Thyroid gland (tissue), 4 donors: ENCODE data around the gene DLG2. TPM values are rescaled to one million over a fixed set of nuclear protein-coding genes. Genes with fewer than 3 reads are reported as not detected.

Experiments used
- DNase-seq, 2 donors: peaks; one replicate each; pipeline ENCODE4 v3.0.0-alpha.2; 2019
- H3K27ac ChIP-seq, 3 donors: fragments of 200-600 bp; sonication (generic); 1 replicate in 2 of 3; 2 replicates in 1 of 3; pipeline ENCODE4 v1.5.1; 2016 to 2019; ENCODE audit warnings: mild to moderate bottlenecking in 1 of 3, moderate library complexity in 1 of 3
- H3K27me3 ChIP-seq: fragments of 200-600 bp; sonication (generic); one replicate; pipeline ENCODE4 v1.5.1; 2019
- H3K36me3 ChIP-seq, 2 donors: fragments of 200-600 bp; sonication (generic); one replicate each; pipeline ENCODE4 v1.5.1; 2016 to 2019
- H3K4me1 ChIP-seq, 2 donors: fragments of 200-600 bp; sonication (generic); one replicate each; pipeline ENCODE4 v1.5.1; 2017 to 2019
- H3K4me3 ChIP-seq, 3 donors: fragments of 200-600 bp; sonication (generic); replicated peaks in 1 of 3; 1 replicate in 2 of 3; 2 replicates in 1 of 3; pipeline ENCODE4 v1.5.1; 2016; ENCODE audit warnings: mild to moderate bottlenecking in 1 of 3
- H3K9me3 ChIP-seq: fragments of 200-600 bp; sonication (generic); one replicate; pipeline ENCODE4 v1.5.1; 2017
- CTCF ChIP-seq, 6 experiments: fragments of 200-600 bp in 3 of 6; fragments of 450-650 bp in 3 of 6; sonication (generic) in 3 of 6; IDR thresholded peaks; one replicate each; pipeline ENCODE4 v1.5.1; 2016 to 2019; ENCODE audit warnings: antibody characterized with exemption in 6 of 6, mild to moderate bottlenecking in 2 of 6, inconsistent platforms in 1 of 6, moderate library complexity in 1 of 6
- POLR2A ChIP-seq, 2 donors: fragments of 450-650 bp; IDR thresholded peaks; one replicate each; pipeline ENCODE4 v1.6.1; 2017; ENCODE audit warnings: antibody characterized with exemption in 2 of 2, mild to moderate bottlenecking in 2 of 2, moderate library complexity in 1 of 2
- WGBS, 2 donors: methylation state at CpG; one replicate each; pipeline ENCODE4 v1.1.5; 2017; 5-methylcytosine and 5-hydroxymethylcytosine counted together
- intact Hi-C: fragments of 100-400 bp; cut with DNase I; formaldehyde crosslinking; loops from one replicate; pipeline ENCODE4 v1.15.1; 2023
- total RNA-seq, 4 donors: library from RNA; depleted of rRNA; stranded (reverse); fragments of >200 nt; gene quantifications; one replicate each; pipeline ENCODE4 v1.2.3, GENCODE V29; 2016

The DLG2 gene
- total RNA-seq, 4 donors from 2014 or later = 29.4 to 79.4 (median 42.4) TPM

- WGBS, 2 donors = 79 to 94% methylated on average over 1 of the region's 1 CpG
- intact Hi-C loops = no loop called here
These were observed 1327.1 kb downstream of the DLG2 start for GRCh38 chr11:84300092-84300491.

GRCh38 chr11:84297570-84297969, 1329.6 kb downstream of the DLG2 start:
- H3K36me3 ChIP-seq = no peaks in the 10 kb centered on the region
- DNase-seq = no peak
- no peak overlapping the region for H3K4me3 ChIP-seq
- no peak overlapping the region for H3K27ac ChIP-seq
- H3K9me3 ChIP-seq = no peaks in the 10 kb centered on the region
- H3K27me3 ChIP-seq = no peaks in the 10 kb centered on the region
- no peaks in the 10 kb centered on the region for H3K4me1 ChIP-seq
- TF ChIP-seq POLR2A (IDR thresholded peaks at IDR 0.05) (no peak), CTCF (IDR thresholded peaks at IDR 0.05) (no peak)
- intact Hi-C loops = no loop called here
- 93 to 98% methylated on average over 2 of the region's 2 CpGs for WGBS, 2 donors

More at GRCh38 chr11:84300092-84300491, 1327.1 kb downstream of the DLG2 start:
- Histone ChIP-seq H3K27me3 (no peaks in the 10 kb centered on the region), H3K4me3 (no peak overlapping the region), H3K9me3 (no peaks in the 10 kb centered on the region), H3K36me3 (no peaks in the 10 kb centered on the region), H3K4me1 (no peaks in the 10 kb centered on the region), H3K27ac (no peak overlapping the region)
- TF ChIP-seq POLR2A (IDR thresholded peaks at IDR 0.05) (no peak), CTCF (IDR thresholded peaks at IDR 0.05) (no peak)
- no peak for DNase-seq

GRCh38 chr11:84295815-84296214, 1331.3 kb downstream of the DLG2 start:
- intact Hi-C loops = no loop called here
- DNase-seq = no peak
- Histone ChIP-seq H3K27me3 (no peaks in the 10 kb centered on the region), H3K27ac (no peak overlapping the region), H3K36me3 (no peaks in the 10 kb centered on the region), H3K4me3 (no peak overlapping the region), H3K4me1 (no peaks in the 10 kb centered on the region), H3K9me3 (no peaks in the 10 kb centered on the region)
- 84 to 86% methylated on average over 4 of the region's 4 CpGs for WGBS, 2 donors
- TF ChIP-seq POLR2A (IDR thresholded peaks at IDR 0.05) = no peak
- no peak for TF ChIP-seq CTCF (IDR thresholded peaks at IDR 0.05)

- WGBS, 2 donors = 84 to 88% methylated on average over 2 of the region's 2 CpGs
These were observed 1334.2 kb downstream of the DLG2 start for GRCh38 chr11:84292955-84293354.

GRCh38 chr11:84292006-84292405, 1335.1 kb downstream of the DLG2 start:
- H3K4me3 ChIP-seq = no peak overlapping the region
- 84% methylated on average over 4 of the region's 4 CpGs for WGBS, 2 donors
- no peak for TF ChIP-seq POLR2A (IDR thresholded peaks at IDR 0.05)
- no peak for TF ChIP-seq CTCF (IDR thresholded peaks at IDR 0.05)
- no peaks in the 10 kb centered on the region for H3K27me3 ChIP-seq
- DNase-seq = no peak
- H3K9me3 ChIP-seq = no peaks in the 10 kb centered on the region
- intact Hi-C loops = no loop called here
- no peaks in the 10 kb centered on the region for H3K4me1 ChIP-seq
- H3K27ac ChIP-seq = no peak overlapping the region
- no peaks in the 10 kb centered on the region for H3K36me3 ChIP-seq

More at GRCh38 chr11:84292955-84293354, 1334.2 kb downstream of the DLG2 start:
- DNase-seq = no peak
- Histone ChIP-seq H3K36me3 (no peaks in the 10 kb centered on the region), H3K27ac (no peak overlapping the region), H3K9me3 (no peaks in the 10 kb centered on the region), H3K4me3 (no peak overlapping the region), H3K4me1 (no peaks in the 10 kb centered on the region), H3K27me3 (no peaks in the 10 kb centered on the region)
- TF ChIP-seq CTCF (IDR thresholded peaks at IDR 0.05) (no peak), POLR2A (IDR thresholded peaks at IDR 0.05) (no peak)
- intact Hi-C loops = no loop called here
